Skin of body (tissue), 2 donors: ENCODE measurements around the gene SCN1B. TPM values are rescaled to one million over a fixed set of nuclear protein-coding genes. Genes with fewer than 3 reads are reported as not detected.
"Not testable (repeated sequence)": the region's sequence is repeated elsewhere in the genome, so short reads cannot be mapped to it uniquely, and the experiment has no call there.

Experiments
- DNase-seq: peaks from one replicate; lab custom pipeline; 2025; lab: John Stamatoyannopoulos, UW
- total RNA-seq: library from RNA; depleted of rRNA; stranded (reverse); fragments of >200 nt; gene quantifications from one replicate; pipeline ENCODE4 v1.2.3, GENCODE V29; 2014

Gene SCN1B
- total RNA-seq, 1 donor from 2014 or later, result 1.4 TPM

DNA sequence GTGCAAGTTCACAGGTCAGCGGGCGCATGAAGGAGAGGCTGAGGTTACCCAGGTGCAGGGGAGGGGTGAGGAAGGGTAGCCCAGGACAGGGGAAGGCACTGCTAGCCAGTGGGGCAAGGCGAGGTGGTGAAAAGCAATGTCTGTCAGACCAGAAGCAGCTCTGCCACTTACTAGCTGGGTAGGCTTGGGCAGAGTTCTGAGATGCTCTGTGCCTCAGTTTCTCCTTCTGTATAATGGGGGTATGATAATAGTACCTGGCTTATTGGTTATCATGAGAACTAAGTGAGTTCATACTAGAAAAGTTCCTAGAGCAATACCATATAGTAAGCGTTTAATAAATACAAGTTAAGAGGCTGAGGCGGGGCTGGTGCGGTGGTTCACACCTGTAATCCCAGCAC, 14.3 kb upstream of the SCN1B start:
- DNase-seq, result no peak

DNA sequence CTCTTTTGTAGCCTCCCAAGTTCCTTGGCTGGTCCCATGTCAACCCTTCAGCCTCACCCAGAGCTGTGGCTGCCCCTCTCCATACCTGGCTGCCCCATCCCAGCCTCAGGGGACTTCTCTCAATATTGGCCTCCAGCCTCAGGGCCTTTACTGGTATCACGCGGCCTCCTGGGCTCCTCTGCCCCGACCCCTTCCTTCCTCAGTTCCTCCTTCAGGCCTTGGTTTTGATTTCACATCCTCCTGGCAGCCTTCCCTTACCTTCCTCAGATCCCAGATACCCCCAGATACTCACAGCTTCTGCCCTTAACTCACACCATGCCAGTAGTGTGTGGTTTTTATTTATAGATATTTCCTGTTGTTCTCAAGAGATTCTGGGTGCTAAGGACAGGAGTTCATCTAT, 12.8 kb upstream of the SCN1B start:
- no peak for DNase-seq

DNA sequence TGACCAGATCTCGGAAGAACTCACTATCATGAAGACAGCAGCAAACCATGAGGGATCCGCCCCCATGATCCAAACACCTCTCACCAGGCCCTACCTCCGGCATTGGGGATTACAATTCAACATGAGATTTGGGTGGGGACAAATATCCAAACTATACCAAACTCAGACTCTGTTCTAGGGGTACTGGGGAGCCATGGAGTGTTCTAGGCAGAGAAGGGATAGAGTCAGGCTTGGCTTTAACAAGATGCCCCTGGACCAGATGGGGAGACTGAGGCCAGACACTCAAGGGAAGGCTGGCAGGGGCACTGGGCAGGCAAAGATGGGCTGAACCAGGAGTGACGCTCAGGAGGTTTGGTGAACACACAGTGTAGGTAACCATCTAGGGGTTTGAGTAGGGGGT, 11.9 kb upstream of the SCN1B start:
- DNase-seq, result no peak

DNA sequence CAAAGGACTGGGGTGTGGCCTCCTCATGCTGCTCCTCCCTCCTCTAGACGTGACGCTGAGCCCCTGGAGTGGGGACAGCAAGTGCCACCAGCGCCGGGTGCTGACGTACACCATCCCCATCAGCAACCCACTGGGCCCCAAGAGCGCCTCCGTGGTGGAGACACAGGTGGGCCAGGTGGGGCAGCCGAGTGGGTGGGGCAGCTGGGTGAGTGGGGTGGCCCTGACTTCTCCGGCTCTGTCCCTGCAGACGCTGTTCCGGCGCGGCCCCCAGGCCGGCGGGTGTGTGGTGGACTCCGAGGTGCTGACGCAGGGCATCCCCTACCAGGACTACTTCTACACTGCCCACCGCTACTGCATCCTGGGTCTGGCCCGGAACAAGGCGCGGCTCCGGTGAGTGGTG, 11.1 kb upstream of the SCN1B start:
- DNase-seq, result no peak

DNA sequence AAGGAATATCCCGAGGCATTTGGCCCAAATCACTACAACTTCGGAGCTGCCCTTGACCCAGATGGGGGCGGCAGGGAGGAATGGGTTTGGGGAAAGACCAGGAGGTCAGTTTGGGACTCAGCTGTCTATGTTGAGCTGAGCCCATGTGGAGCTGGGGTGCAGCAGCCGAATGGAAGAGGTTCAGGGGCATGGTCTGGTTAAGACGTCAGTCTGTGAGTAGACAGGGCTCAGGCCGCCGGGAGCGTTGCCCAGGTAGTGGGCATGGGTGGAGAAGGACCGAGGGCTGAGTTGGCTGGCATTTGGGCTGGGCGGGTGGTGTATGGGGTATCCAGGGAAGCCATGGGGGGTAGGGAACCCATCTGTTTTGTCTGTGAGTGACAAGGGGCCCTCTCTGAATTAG, 9.3 kb upstream of the SCN1B start:
- no peak for DNase-seq

DNA sequence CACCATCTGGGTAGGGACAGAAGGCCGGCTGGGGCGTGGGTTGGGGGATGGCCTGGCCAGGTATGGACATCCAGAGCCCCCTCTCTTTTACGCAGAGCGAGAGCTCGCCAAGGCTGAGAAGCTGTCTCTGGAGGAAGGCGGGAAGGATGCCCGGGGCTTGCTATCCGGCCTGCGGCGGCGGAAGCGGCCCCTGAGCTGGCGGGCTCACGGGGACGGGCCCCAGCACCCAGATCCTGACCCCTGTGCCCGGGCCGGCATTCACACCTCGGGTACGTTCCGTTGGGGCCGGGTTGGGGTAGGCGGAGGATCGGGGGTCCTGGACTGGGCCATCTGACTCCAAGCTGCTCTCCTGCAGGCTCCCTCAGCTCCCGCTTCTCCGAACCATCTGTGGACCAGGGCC, 8.7 kb upstream of the SCN1B start:
- DNase-seq, result no peak

DNA sequence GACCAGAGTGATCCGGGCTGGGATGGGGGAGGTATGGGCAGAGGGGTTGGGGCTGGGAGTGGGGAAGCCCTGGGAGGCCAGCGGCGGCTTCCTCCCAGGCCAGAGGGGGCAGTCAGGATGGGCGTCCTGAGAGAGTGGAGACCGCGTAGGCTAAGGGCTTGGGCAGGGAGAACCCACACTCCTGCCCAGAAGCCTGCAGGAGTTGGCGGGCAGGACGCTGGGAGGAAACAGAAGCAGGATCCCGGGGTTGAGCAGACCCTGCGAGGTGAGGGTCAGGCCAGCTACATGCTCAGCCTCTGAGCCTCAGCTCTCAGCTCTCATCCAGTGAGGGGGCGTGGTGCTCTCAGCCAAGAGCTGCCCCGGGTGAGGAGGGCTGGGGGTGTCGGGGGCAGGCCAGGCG, 7.8 kb upstream of the SCN1B start:
- DNase-seq, result no peak

DNA sequence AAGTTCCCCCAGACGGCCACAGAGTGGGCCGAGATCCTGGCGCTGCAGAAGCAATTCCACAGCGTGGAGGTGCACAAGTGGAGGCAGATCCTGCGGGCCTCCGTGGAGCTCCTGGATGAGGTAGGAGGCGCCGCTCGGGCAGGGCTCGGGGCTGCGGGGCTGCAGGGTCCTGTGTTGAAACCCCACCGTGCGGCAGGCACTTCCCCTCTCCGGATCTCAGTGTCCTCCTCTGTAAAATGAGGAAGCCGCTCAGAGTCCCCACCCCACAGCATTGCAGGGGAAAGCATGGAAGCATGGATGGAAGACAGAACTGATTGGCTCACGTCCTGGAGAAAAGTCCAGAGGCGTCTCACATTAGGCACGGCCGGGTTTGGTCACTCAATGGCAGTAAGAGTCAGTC, 6.8 kb upstream of the SCN1B start:
- DNase-seq, result no peak

DNA sequence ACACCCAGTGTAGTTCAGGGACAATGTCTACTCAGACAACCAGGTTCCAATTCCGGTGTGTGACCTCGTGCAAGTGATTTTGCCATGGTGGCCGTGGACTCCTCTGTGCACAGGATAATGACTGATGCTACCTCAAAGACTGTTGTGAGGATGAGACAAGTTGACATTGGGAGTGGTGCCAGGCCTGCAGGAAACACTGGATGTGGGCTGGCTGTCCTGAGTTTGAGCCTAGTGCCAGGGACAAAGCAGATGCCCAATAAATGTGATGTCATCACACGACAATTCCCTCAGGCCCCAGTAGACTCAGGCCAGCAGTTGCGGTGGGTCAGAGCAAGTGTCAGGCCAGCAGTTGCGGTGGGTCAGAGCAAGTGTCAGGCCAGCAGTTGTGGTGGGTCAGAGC, 6.2 kb upstream of the SCN1B start:
- no peak for DNase-seq

DNA sequence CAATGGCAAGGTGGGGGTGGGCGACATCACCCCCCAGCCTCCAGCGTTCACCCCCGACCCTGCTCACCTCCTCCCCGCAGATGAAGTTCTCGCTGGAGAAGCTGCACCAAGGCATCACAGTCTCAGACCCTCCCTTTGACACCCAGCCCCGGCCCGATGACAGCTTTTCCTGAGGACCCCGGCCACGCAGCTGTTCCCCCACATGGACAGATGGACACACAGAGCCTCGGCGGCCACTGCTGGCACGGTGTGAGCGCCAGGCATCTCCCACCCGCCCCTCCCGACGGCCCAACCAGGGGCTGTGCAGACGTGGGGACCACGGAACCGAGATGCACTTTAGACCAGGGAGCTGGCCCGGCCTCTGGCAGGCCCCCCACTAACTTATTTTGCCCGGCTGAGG, 4.3 kb upstream of the SCN1B start:
- DNase-seq, result no peak

DNA sequence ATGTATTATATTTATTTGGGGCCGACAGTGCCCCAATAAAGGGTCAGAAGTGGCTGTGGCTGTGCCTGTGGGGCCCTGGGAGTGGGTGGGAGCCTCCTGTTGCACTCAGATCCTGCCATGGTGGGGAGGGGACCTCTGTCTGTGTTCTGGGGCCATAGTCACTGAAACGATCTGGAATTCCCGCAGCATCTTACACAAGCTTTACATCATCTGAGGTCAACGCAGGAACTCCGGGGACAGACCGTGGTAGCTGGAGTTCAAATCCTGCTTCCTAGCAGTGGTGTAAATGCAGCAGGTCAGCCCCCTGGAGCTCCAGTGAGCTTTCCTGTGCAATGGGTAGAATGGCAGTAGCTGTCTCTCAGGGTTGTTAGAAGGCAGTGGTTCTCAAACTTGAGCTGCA, 3.9 kb upstream of the SCN1B start:
- DNase-seq, result no peak

DNA sequence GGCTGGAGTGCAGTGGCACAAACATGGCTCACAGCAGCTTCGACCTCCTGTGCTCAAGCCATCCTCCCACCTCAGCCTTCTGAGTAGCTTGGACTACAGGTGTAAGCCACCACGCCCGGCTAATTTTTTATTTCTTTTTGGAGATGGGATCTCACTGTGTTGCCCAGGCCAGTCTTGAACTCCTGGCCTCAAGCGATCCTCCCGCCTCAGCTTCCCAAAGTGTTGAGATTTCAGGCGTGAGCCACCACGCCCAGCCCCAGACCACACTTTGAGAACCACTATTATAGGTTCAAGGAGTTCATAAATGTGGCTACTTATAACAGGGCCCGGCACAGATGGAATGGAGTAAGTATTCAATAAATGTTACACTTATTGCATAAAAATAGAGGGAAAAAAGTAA, 3.3 kb upstream of the SCN1B start:
- DNase-seq, result no peak

DNA sequence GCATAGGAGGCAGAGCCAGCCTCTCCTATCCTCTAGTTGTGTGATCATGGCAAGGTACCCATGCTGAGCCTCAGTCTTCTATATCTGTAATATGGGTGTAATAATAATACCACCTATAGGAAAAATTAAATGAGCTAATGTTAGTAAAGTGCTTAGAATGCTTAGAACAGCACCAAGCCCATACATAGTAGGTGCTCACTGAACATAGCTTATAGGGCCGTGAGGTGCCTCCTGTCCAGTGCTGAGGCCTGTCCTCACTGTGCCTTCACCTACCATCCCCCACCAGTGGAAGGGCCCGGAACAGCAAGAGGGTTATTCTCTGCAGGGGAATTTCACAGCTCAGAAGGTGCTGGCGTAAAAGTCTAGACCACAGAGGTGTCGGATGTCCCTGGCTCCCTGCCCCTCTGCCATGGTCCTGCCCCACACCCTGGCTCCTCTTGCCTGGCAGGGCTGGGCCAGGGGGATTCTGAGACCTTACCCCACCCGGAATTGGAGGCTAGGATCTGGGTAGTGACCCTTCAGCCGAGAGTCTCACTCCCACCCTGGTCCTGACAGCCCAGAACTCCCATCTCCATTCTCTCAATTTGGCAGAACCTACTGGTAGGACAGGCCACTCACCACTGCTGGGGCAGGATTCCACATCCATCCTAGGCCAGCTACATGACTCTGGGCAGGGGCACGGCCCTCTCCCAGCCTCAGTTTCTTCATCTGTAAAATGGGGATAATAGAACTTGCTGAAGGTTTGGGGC, 2.2 kb upstream of the SCN1B start:
- DNase-seq, result no peak

DNA sequence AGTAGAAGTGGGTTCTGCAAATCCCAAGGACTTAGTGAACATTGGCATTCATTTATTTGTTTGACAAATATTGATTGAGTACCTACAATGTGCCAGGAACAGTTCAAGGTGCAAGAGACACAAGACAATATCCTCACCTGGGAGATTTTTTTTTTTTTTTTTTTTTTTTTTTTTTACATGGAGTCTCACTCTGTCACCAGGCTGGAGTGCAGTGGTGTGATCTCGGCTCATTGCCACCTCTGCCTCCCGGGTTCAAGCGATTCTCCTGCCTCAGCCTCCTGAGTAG, 1.7 kb upstream of the SCN1B start:
- DNase-seq, result not testable (repeated sequence)

DNA sequence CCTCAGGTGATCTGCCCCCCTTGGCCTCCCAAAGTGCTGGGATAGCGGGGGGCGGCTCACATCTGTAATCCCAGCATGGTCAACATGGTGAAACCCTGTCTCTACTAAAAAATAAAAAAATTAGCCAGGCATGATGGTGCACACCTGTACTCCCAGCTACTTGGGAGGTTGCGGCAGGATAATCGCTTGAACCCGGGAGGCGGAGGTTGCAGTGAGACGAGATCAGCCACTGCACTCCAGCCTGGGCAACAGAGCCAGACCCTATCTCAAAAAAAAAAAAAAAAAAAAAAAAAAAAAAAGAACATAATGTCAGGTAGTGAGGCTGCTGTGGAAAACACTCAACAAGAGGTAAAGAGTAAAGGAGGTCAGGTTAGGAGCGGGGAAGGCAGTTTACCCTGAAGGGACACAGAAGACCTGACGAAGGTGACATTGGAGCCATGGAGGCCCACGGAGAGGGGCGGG, 964 bp upstream of the SCN1B start:
- DNase-seq, result not testable (repeated sequence)

DNA sequence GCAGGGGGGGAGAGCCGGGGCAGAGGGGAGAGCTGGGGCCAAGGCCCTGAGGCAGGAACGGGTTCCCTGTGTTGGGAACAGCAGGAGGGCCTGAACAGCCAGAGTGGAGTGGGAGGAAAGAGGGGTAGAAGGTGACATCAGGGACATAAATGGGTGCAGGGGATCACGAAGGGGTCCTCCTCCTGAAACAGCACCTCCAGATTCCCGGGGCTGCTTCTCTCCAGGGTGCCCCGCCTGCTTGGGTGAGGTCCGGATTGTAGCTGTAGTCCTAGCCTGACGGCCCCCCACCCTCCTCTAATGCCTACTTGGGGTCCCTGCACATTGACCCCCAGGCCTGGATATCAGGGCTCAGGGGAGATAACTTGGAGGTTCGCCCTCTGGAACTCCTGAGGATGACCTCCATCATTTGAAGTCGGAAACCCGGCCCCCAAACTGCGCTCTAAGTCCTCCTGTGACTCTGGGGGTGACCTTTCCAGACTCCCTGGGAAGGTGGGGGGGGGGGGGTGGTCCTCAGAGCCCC, 473 bp upstream of the SCN1B start:
- no peak for DNase-seq

DNA sequence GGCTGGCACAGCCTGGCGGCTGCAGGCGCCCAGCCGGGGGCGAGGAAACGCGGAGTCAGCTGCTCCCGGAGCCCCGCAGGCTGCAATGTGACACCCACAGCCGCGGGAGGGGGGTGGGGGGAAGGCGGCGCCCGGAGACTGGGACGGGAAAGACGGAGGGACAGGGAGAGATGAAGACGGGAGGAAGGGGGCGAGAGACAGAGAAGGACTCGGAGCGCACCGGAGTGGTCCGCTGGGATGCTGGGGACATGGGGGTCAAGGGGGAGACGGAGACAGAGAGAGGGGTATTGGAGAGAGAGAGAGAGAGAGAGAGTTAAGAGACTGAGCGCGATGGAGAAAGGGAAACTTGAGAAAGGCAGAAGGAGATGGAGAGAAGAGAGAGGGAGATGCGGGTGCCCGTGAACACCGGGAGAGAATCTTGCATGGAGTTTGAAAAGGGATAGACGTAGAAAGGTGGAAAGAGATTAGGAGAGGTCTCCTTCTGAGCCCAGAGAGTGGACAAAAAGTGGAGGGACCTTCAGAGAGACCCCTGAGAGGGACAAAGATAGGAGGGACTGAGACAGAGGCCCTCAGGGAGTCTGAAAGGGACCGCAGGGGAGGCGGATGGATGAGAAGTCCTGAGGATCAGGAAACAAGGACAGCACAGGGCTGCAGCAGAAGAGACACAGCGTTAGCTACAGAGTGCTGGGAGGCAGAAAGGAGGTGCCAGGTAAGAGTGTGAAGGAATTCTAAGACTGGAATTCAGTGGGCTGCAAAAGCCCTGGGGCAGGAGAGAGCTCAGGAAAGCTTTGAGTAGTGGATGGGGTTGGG, 1.0 kb downstream of the SCN1B start:
- DNase-seq, result no peak

DNA sequence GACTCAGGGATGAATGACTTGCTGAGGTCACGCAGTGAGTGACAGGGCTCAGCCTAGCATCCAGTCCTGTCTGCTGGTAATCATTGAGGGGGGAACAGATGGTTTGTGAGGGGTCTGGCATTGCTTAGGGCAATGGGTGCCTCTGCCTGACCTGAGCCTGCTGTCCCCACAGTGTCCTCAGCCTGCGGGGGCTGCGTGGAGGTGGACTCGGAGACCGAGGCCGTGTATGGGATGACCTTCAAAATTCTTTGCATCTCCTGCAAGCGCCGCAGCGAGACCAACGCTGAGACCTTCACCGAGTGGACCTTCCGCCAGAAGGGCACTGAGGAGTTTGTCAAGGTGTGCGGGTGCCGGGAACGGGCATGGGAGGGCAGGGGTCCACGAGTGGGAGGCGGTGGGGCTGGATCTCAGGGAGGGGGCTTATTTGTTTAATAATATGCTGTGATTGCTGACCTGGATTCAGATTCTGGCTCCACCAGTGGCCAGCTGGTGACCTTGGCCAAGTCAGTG, 2.1 kb downstream of the SCN1B start:
- no peak for DNase-seq

DNA sequence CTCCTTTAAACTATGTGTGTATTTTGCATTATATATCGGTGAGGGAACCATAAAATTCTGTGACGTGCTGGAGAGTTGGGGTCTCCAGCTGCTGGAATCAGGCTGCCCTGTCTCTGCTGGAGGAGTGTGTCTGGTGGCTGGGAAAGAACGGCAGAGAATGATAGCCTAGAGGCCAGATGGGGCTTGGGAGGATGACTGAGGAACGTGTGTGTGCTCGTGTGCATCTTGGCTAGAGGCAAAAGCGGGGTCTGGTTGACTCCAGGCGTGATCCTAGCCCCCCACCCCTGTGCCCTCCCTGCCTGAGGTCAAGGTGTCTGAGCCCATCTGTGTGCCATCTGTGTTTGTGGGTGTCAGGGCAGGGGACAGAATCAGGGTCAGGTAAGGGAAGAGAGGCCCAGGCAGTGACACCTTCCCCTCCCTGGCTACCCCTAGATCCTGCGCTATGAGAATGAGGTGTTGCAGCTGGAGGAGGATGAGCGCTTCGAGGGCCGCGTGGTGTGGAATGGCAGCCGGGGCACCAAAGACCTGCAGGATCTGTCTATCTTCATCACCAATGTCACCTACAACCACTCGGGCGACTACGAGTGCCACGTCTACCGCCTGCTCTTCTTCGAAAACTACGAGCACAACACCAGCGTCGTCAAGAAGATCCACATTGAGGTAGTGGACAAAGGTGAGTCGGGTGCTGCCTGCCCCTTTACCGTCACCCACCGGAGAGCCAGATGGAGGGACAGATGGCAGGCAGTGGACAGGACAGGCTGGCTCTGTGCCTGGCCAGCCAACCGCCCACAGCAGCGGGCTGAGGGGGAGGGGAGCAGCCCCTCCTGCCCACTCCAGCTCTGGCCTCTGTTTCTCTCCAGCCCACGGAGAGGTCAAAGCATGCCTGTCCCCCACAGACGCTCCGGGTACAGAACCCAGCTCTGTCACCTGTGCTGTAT, 3.1 kb downstream of the SCN1B start:
- no peak for DNase-seq

DNA sequence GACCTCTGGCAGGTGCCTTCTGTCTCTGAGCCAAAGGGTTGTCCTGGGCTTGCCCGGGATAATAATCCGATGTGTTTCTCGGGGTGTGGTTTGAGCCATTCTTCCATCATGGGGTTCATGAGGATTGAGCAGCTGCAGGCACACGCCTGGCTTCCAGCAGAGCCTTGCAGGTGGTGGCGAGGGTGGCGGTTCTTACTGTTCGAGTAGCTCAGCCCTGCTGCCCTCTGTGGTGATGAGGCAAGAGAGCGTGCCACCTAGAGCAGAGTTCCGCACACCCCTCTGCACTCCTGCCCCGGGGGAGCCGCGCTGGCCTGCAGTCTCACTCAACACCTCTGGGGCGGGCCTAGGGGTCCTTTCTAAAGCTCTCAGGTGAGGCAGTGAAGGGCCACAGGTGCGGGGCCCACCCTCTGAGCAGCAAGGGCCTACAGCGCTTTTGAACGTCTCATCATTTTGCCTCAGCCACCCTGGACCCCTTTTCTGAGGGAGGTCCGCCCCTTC, 3.8 kb downstream of the SCN1B start:
- DNase-seq, result no peak

DNA sequence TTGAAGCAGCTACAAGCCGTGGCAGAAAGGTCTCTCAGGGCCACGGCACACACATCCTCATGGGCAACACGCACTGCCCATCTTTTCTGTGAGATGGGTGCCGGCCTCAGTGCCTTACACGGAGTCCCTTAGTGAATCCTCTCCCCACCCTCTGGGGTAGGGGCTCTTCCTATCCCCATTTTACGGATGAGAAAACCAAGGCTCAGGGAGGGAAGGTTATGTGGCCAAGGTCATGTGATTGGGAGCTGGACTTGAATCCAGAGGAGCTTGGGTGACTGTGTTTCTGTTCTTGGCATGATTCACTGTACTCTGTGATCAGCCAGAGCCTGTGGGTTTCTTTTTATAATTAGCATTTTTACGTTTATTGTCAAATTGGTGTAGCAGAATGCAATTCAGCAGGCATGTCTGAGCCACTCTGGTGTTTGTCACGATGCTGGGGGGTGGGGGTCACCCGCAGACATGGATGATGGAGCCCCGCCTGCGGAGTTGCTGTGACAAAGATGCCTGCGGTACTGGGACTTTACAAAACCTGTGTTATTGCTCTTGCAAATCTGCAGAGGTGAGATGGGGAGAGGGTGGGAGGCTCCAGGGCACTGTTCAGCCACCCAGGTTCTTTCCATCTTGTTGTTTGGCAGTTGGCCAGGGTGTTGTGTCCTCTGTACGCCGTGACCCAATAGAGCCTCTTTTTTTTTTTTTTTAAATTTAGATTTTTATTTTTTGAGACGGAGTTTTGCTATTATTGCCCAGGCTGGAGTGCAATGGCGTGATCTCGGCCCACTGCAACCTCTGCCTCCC, 4.5 kb downstream of the SCN1B start:
- DNase-seq, result no peak
